ENCODE measurements around the gene MBD6.

Gene MBD6

GRCh38 chr12:57522011-57522886, at the start of gene MBD6:
Gene MBD6, plus strand, starts transcription at chr12:57522824. Its CDS starts 1,480 bp downstream, at chr12:57524304.
- peak; percentile 54 for DNase-seq

GRCh38 chr12:57473392-57473791, 49.2 kb upstream of the MBD6 start:
- no peak for DNase-seq

GRCh38 chr12:57473886-57474285, 48.7 kb upstream of the MBD6 start:
- DNase-seq = no peak

GRCh38 chr12:57474430-57474829, 48.2 kb upstream of the MBD6 start:
- DNase-seq = no peak

GRCh38 chr12:57474862-57475261, 47.8 kb upstream of the MBD6 start:
- peak; percentile 44 for DNase-seq

GRCh38 chr12:57475271-57476161, 47.1 kb upstream of the MBD6 start:
- no peak for DNase-seq

- no peak for DNase-seq
These were observed 46.2 kb upstream of the MBD6 start for GRCh38 chr12:57476162-57476992.

- no peak for DNase-seq
These were observed 45.5 kb upstream of the MBD6 start for GRCh38 chr12:57476993-57477709.

GRCh38 chr12:57477710-57478681, 44.6 kb upstream of the MBD6 start:
- DNase-seq = no peak

GRCh38 chr12:57479043-57479375, 43.6 kb upstream of the MBD6 start:
- DNase-seq = no peak

GRCh38 chr12:57479376-57480115, 43.1 kb upstream of the MBD6 start, which contains the start of gene ARHGAP9:
Gene ARHGAP9, minus strand, starts transcription at chr12:57479866. Its CDS starts 460 bp downstream, at chr12:57479406.
- no peak for DNase-seq

GRCh38 chr12:57481671-57482070, 41.0 kb upstream of the MBD6 start:
- no peak for DNase-seq

- DNase-seq = no peak
These were observed 39.2 kb upstream of the MBD6 start for GRCh38 chr12:57483466-57483865.

- DNase-seq = no peak
These were observed 36.9 kb upstream of the MBD6 start for GRCh38 chr12:57485695-57486094.

- DNase-seq = no peak
These were observed 35.5 kb upstream of the MBD6 start for GRCh38 chr12:57487055-57487596.

- DNase-seq = peak; percentile 82
These were observed 34.8 kb upstream of the MBD6 start, which contains the start of gene MARS1 for GRCh38 chr12:57487597-57488401. Gene MARS1, plus strand, starts transcription at chr12:57488068. Its CDS starts 23 bp downstream, at chr12:57488091.

GRCh38 chr12:57488402-57489156, 34.0 kb upstream of the MBD6 start:
- no peak for DNase-seq

GRCh38 chr12:57489157-57489641, 33.4 kb upstream of the MBD6 start:
- no peak for DNase-seq
